HG02981 (cell line): Measurements from ENCODE around the gene CYB561D1.
A peak's percentile ranks its signal among the peaks of the same experiment; 100 is the strongest.

Experiments used
- ATAC-seq: cut with Tn5 transposase; IDR thresholded peaks from one replicate; pipeline ENCODE4 v1.9.1; 2021; ENCODE audit warnings: mild to moderate bottlenecking, moderate library complexity; ENCODE audit not compliant: unreplicated experiment

The CYB561D1 gene

DNA sequence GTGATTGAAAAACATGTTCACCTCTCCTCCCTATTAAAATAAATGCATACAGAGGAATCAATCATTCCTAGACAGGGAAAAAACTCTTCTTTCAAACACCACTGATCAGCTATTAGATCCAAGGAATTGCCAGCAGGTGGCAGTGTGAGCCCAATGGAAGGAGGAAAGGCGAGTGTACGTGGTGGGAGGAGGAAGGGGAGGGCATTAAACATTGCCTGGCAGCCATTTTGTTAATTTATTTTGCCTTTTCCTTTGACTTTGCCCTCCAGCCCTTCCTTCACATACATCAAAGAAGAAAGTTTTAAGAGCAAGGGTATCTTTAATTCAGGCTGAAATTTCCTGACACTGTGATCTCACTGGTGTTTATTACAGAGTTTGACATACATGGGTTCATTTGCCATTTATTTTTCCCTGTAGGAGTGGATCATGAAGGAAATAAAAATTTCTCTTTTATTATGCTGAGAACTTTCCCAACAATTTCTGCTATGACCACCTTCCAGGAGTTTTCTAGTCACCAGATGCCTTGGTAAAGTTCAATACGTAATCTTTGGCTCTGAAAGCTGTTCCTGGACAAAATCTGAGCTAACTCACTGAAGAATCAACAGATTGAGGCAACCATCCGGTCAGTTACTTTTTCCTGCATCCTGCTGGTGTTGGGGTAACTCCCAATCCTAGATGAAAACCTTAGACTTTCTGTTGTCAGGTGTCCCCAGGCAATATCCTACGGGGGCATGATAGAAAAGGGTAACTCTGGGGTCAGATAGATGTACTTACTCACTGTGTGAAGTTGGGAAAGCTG lies 52.6 kb downstream of the CYB561D1 start:
- no peak for ATAC-seq

GRCh38 chr1:109547463-109548320 lies 53.8 kb downstream of the CYB561D1 start:
- peak; percentile 7 for ATAC-seq

DNA sequence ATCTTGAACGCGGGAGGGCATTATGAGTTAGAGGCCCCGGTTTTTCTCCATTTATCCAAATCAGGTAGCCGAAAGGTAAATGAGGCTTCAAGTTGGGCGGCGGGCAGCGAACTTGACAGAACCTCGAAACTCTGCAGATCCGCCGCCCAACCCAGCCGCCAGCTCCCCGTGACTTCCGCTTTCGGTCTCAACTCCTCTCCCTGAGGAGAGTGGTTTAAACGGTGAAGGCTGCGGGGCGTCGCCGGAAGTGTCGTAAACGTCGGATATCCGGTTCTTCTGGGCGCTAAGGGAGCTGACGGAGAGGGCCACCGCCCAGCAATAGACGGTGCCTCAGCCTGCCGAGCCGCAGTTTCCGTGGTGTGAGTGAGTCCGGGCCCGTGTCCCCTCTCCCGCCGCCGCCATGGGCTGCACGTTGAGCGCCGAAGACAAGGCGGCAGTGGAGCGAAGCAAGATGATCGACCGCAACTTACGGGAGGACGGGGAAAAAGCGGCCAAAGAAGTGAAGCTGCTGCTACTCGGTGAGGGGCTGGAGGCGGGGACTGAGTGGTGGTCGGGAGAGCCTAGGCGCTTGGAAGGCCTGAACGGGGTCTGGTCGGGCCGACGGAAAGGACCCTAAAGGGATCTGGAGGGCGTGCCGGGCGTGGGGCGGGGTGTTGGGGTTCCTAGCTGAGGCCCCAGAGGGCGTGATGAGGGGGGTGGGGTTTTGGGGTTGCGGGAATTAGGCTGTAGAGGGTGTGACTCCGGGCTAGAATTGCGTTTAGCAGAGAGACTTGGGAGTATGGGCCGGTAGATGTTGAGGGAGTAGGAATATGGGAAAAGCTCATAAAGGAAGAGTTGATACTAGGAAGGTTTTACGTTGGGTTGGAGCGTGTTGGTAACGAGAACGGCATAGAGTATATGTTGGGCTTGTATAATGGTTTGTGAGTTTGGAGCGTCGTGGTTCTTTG lies 54.7 kb downstream of the CYB561D1 start, which contains the start of gene GNAI3:
Gene GNAI3 (plus strand): TSS at position 295 of the 947 bp plus-strand sequence. CDS start 106 bp downstream, at position 401.
- peak; percentile 91 for ATAC-seq
